Fibroblast of peridontal ligament (primary cell): ENCODE measurements around the gene TGFBR3.
A peak's percentile ranks its signal among the peaks of the same experiment; 100 is the strongest.

Source experiments
- DNase-seq: peaks from one replicate; pipeline ENCODE4 v3.0.0-alpha.2; 2010; ENCODE audit errors: extremely low read depth

TGFBR3 gene

DNA sequence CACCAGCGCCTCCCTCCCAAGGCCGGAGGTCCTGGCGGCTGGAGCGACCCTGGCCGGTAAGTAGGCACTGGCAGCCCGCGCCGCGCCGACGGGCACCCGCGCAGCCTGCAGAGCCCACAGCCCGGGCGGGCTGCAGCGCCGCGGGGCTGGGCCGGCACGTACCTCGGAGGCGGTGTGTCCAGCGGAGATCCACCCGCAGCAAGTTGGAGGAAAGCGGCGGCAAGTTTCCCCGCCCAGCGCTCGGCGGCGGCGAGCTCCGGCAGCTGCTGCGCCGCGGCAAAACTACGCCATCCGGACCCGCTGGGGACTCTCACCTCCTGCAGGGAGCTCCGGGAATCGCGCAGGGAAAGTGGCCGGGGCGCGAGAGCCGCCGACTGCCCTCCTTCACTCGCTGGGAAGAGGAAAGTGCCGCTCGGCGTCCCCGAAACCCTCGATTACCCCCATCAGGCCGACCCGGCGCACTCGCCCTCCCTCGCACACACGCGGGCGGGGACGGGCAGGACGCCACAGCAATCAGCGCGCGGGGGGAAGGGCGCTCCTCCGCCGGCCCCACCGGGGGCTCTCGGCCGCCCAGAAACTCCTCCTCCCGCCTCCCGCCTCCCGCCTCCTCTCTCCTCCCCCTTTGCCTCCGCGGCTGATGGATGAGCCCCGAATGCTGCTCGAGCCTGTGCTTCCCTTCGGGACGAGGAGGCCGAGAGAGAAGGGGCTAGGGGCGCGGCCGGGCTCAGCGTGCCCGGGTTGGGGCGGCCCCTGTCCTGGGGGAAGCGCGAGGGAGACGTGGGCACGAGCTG, at the start of gene TGFBR3:
TSS of gene TGFBR3 (minus strand) at position 436 of the 791 bp plus-strand sequence. CDS start 24,620 bp downstream, outside the sequence.
- DNase-seq, result peak; percentile 93

GRCh38 chr1:91929250-91929649, 43.3 kb upstream of the TGFBR3 start:
- peak; percentile 31 for DNase-seq

DNA sequence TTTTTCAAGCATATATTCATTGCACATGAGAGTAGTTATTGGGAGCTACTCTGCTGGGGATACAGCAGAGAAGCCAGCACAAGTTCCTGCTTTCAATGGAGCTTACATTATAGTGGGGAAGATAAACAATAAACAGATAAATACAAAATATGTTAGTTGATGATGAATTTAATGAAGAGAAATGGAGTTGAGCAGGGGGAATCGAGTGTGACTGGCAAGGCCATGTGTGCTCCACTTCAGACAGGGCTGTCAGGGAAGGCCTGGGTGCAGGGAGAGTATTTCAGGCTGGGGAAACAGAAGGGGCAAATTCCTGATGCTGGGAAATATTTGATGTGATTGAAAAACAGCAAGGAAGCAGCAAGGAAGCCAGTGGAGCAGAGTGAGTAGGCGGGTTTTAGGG, 42.1 kb upstream of the TGFBR3 start:
- DNase-seq, result no peak

DNA sequence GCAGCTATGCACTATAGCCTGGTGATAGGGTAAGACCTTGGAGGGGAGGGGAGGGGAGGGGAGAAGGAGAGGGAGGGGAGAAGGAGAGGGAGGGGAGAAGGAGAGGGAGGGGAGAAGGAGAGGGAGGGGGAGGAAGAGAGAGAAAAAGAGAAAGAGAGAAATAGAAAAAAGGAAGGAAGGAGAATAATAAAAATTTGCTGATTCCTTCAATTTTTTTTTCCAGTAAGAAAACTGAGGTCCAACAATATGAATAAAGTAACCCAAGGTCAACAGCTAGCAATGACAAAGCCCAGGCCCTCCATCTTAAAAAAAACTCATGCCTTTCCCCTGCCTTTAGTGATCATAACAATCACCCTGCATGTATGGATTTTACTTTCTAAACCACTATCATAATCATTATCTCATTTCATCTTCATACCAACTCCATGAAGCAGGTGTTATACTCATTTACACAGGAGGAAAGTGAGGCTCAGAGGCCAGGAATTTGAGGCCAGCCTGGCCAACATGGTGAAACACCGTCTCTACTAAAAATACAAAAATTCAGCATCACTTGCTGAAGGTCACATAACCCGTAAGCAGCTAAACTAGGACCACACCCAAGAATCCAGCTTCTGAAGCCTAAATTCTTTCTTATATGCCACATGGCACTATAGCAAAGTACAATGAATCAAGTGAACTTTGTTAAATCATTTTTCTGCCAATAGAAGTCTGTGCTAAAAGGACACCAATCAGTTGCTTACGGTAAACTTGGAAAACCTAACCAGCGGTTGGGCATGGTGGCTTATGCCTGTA, 39.9 kb upstream of the TGFBR3 start:
- peak; percentile 41 for DNase-seq

DNA sequence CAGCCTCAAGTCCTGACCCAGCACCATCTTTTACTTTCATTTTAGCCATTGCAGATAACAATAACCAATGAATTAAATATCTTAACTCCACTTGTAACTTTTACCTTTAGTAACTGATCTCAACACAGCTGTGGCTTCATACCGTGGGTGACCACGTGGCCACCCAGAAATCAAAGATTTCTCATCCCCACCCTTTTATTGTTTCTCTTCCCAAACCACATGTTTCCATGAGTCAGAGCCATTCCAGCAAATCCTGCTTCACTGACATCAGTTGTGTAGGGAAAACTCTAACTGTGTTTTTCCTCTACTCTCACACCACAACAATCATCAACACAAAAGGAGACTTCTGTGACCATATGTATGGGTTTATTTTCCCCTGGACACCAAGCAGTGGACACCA, 38.2 kb upstream of the TGFBR3 start:
- DNase-seq, result peak; percentile 93

GRCh38 chr1:91919962-91920361, 34.0 kb upstream of the TGFBR3 start:
- DNase-seq, result no peak

DNA sequence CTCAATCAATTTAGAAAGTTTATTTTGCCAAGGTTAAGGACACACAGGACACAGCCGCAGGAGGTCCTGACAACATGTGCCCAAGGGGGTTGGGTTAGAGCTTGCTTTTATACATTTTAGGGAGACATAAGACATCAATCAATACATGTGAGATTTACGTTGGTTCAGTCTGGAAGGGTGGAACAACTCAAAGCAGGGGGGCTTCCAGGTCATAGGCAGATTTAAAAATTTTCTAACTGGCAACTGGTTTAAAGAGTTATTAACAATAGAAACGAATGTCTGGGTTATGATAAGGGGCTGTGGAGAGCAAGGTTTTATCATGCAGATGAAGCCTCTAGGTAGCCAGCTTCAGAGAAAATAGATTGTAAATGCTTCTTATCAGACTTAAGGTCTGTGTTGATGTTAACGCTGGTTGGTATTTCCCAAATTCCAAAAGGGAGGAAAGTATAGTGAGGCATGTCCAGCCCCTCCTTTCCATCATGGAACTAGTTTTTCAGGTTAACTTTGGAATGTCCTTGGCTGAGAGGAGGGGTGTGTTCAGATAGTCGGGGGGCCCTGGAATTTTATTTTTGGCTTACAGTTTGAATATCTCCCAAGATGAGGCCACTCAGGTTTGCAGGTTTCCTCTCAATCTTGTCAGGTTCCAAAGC, 31.0 kb upstream of the TGFBR3 start:
- no peak for DNase-seq

DNA sequence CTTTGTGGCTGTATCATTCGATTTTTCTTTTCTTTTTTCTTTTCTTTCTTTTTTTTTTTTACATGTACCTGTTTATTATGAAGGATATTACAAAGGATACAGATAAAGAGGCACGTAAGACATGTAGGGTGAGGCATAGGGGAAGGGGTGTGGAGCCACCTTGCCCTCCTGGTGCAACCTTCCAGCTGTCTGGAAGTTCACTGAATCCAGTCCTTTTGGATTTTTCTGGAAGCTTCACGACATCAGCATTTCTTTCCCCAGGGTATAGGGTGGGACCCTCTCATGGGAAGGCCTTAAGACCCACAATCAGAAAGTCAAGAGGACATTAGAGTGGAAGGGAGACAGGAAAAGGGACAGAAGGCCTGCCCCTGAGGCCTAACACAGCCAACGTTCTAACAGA, 30.1 kb upstream of the TGFBR3 start:
- DNase-seq, result no peak

DNA sequence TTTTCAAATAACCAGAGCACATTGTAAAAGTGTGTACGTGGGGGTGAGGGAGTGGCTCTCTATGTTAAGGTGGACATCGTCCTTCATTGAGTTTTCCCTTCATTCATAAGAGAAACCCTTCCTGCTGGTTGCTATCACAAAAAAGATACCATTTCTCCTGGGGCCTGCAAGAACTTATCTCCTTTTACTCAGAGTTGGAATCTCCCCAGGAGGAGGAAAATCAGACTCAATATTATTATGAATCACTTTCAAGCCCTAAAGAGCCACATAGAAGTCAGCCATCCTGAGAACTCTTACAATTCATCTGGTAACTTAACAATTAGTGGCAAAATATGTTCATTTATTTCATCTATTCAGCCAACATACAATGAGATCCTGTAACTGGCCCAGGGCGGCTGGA, 27.1 kb upstream of the TGFBR3 start:
- peak; percentile 27 for DNase-seq

DNA sequence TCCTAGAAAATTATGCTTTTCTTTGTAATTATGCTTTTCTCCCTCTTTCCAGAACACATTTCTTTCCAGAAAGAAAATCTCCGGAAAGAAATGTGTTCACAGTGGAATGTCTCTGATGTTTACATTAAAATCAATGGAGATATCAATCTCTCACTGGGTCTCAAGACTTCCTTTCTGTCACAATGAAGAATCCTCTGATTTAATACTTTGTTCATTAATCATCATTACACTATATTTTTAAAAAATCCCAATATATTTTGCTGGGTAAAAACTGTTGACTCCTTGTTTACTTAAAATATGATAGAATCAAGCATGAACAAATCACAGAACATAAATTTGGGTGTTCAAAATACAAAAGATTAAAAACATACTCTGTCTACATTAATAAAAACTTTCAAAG, 26.3 kb upstream of the TGFBR3 start:
- no peak for DNase-seq

DNA sequence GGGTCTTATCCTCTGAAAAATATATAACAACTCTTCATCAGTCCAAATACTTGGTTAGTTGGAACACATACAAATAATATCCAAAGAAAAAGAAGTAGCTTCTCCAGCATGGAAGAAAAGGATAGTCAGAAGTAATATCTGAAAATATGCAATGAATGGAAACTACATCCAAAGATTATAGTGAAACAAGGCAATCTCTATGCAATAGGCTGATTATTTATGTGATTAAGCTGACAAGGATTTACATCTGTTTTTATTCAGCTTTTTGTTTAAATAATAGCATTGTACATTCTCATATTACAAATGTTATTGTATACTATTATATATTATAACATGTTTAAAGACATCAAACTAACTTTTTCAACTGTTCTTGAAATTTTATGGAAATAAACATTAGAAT, 15.3 kb upstream of the TGFBR3 start:
- DNase-seq, result peak; percentile 79

GRCh38 chr1:91900562-91900961, 14.6 kb upstream of the TGFBR3 start:
- peak; percentile 95 for DNase-seq

GRCh38 chr1:91897016-91897415, 11.1 kb upstream of the TGFBR3 start:
- DNase-seq, result no peak

DNA sequence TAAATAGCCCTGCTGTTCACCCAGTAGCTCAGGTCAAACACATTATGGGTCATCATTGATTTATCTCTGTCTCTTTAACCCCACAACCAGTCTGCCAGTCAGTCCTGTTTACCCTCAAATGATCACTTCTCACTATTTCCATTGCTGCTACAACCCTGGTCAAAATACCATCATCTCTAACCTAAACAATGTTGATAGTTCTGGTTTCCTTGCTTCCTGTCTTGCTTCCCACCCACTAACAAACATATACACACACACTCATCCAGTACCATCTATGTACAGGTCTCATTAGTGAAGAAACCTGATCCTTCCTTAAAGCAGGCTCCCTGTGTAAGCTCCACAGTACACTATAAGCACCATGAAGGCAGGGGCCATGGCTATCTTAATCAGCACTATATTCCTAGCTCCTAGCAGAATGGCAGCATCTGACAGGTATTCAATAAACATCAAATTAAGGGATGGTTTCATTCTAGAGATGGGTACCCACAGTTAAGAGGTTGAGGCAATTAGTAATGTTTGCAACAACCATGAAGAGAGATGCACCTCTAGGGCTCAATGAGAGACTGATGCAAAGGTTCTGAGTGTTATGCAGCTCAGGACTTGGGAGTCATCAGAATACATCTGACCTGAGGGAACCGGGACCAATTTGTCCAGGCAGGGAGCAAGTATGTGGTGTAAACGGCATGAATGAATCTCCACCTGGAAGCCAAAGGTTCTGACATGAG, 10.0 kb upstream of the TGFBR3 start:
- no peak for DNase-seq

DNA sequence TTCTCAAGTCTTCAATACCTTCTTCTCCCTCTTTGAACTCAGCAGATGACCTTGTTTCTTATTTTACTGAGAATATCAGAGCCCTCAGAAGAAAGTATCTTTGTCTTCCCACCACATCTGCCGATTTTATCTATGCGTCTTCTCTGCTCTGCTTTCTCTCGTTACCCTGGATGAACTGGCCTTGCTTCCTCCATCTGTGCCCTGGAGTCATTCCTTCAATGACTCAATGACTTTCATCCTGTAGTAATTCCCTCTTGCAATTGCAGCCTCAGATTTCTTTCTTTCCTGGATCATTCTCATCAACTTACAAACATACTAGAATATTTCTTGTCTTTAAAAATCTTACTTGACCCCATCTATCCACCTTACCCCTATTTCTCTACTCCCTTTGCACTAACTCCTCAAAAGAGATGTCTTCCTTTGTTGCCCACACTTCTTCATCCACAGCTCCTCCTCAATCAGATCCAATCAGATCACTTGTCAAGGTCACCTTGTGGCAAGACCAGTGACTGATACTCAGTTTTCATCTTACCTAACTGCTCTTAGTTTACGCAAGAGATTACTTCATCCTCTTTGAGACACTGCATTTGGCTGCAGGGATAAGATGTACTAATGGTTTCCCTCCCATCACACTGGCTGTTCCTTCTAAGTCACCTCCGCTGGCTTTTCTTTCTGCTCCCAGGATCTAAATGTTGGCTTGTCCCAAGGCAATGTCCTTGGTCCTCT, 8.2 kb upstream of the TGFBR3 start:
- peak; percentile 38 for DNase-seq

DNA sequence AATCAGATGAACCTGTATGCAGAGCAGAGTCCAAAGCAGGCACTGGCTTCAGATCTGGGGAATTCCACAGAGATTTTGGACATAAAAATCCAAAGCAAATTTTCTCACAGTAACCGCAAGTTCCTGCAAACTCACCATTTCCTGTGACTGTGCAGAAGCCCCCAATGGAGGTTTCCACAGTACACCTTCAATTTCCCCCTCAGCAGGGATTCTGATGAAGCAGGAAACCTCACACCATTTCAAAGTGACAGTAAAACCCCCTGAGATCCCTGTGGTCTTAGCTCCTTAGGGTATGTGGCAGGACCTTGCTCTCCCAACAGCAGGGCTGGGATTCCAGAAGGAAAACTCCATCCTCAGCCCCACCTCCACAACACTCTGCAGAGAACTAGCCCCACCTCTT, 6.0 kb upstream of the TGFBR3 start:
- no peak for DNase-seq

- DNase-seq, result peak; percentile 76
These were observed 5.5 kb upstream of the TGFBR3 start for GRCh38 chr1:91891454-91891853.

DNA sequence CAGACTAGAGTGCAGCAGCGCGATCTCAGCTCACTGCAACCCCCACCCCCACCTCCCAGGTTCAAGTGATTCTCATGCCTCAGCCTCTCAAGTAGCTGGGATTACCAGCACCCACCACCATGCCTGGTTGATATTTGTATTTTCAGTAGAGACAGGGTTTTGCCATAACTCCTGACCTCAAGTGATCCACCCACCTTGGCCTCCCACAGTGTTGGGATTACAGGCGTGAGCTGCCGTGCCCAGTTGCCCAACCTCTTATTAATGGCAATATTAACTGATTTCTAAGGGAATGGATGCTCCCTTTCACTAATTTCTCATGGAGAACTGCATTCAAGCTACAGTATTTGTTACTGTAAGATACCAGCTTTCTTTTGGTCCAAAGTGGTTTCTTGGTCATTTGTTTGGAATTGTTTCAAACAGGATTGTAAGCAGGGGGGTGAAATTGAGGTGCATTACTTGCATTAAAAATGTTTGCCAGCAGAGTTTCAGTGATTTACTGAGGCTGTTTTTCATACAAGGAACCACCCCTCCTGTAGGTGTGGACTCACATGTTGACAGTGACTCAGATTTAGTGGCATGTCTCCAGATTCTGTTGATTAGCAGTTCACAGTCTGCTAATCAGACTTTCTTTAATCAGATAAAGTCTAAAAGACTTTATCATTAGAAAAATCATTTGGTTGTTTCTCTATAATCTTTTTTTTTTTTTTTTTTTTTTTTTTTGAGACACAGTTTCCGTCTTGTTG, 3.9 kb upstream of the TGFBR3 start:
- DNase-seq, result peak; percentile 22

- no peak for DNase-seq
These were observed 687 bp downstream of the TGFBR3 start for GRCh38 chr1:91885213-91885715.
